ENCODE results near the gene INTS4. TPM values are rescaled to one million over a fixed set of nuclear protein-coding genes. Genes with fewer than 3 reads are reported as not detected.

Gene INTS4
- total and polyA plus RNA-seq, 10 of the 15 experiments (the other 5 are each of a cell fraction or from before 2014, with no cell fraction given) = 20.2 to 50.5 (median 40.0) TPM

- Histone ChIP-seq H3K4me1 (ENCODE audit: control insufficient read depth, insufficient read depth, low read length) (peaks cover 12% of the 10 kb centered on the region), H3K4me3 (no peak overlapping the region), H3K27ac (ENCODE audit: control insufficient read depth, insufficient read depth) (no peak overlapping the region), H3K4me2 (ENCODE audit: control insufficient read depth, insufficient read depth) (no peak overlapping the region), H3K36me3 (ENCODE audit: control insufficient read depth in 2 of 2, insufficient read depth in 2 of 2, low read length in 1 of 2) (peaks cover 3 to 14% of the 10 kb centered on the region in 2 experiments; a peak in 2 of 4 replicates), H4K20me1 (ENCODE audit: control insufficient read depth, insufficient read depth) (no peaks in the 10 kb centered on the region), H3K9me3 (replicated peaks; ENCODE audit: control insufficient read depth, insufficient read depth, low read length) (no peaks in the 10 kb centered on the region), H2AFZ (ENCODE audit: control insufficient read depth, low read depth, low read length) (no peak overlapping the region), H3K79me2 (ENCODE audit: control insufficient read depth, insufficient read depth, low read length) (no peaks in the 10 kb centered on the region), H3K9ac (ENCODE audit: control insufficient read depth, insufficient read depth, low read length) (no peak overlapping the region), H3K27me3 (replicated peaks in 1 of 2; ENCODE audit: control insufficient read depth in 2 of 2, insufficient read depth in 2 of 2, low read length in 1 of 2) (no peaks in the 10 kb centered on the region)
- in situ Hi-C loops (cut with MboI) = no loop called here
- intact Hi-C loops (cut with micrococcal nuclease; ENCODE audit: unreplicated experiment) = no loop called here
- FAIRE-seq (no peak), DNase-seq (ENCODE audit: low read depth, low spot score) (no peak), ATAC-seq (no peak)
- ChIA-PET POLR2A (interaction anchor here (0.7 kb wide), 1 partner anchor 256 kb away, joined by 3 read pairs; no protein-coding TSS in a partner anchor), CTCF (interaction anchor here (0.9 to 1.5 kb wide), 3 partner anchors 100 to 170 kb away, joined by 3 read pairs; no protein-coding TSS in a partner anchor), RAD21 (ENCODE audit: unreplicated experiment) (no interaction called here), SMC1A (ENCODE audit: uncharacterized antibody, unreplicated experiment) (no interaction called here)
- BruUV-seq (replicated peaks) = no TSS peak
- TF ChIP-seq ELK1 (IDR thresholded peaks at IDR 0.05; ENCODE audit: low read depth, low read length) (no peak), POLR2AphosphoS2 (IDR thresholded peaks at IDR 0.05; ENCODE audit: low read depth, low read length) (no peak), POLR2A (IDR thresholded peaks at IDR 0.05; ENCODE audit: low read depth, low read length) (no peak), NR2C2 (IDR thresholded peaks at IDR 0.05; ENCODE audit: borderline replicate concordance, control insufficient read depth, insufficient read length, low read depth) (no peak), SUPT20H (IDR thresholded peaks at IDR 0.05; ENCODE audit: borderline replicate concordance, control insufficient read depth, low read depth, low read length) (no peak), MEF2A (IDR thresholded peaks at IDR 0.05; ENCODE audit: insufficient read depth, low read depth, low read length) (no peak), TBL1XR1 (IDR thresholded peaks at IDR 0.05; ENCODE audit: low read depth, low read length) (no peak), MEF2B (IDR thresholded peaks at IDR 0.05; ENCODE audit: partially characterized antibody, poor library complexity, severe bottlenecking) (no peak), KAT2A (conservative IDR thresholded peaks at IDR 0.05; ENCODE audit: control insufficient read depth, low read depth, low read length) (no peak), HDAC2 (IDR thresholded peaks at IDR 0.05) (no peak)
- TF ChIP-seq, protein P1, sequence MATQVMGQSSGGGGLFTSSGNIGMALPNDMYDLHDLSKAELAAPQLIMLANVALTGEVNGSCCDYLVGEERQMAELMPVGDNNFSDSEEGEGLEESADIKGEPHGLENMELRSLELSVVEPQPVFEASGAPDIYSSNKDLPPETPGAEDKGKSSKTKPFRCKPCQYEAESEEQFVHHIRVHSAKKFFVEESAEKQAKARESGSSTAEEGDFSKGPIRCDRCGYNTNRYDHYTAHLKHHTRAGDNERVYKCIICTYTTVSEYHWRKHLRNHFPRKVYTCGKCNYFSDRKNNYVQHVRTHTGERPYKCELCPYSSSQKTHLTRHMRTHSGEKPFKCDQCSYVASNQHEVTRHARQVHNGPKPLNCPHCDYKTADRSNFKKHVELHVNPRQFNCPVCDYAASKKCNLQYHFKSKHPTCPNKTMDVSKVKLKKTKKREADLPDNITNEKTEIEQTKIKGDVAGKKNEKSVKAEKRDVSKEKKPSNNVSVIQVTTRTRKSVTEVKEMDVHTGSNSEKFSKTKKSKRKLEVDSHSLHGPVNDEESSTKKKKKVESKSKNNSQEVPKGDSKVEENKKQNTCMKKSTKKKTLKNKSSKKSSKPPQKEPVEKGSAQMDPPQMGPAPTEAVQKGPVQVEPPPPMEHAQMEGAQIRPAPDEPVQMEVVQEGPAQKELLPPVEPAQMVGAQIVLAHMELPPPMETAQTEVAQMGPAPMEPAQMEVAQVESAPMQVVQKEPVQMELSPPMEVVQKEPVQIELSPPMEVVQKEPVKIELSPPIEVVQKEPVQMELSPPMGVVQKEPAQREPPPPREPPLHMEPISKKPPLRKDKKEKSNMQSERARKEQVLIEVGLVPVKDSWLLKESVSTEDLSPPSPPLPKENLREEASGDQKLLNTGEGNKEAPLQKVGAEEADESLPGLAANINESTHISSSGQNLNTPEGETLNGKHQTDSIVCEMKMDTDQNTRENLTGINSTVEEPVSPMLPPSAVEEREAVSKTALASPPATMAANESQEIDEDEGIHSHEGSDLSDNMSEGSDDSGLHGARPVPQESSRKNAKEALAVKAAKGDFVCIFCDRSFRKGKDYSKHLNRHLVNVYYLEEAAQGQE (IDR thresholded peaks at IDR 0.05; ENCODE audit: low read depth, low read length) = no peak
- TF ChIP-seq, protein P2, sequence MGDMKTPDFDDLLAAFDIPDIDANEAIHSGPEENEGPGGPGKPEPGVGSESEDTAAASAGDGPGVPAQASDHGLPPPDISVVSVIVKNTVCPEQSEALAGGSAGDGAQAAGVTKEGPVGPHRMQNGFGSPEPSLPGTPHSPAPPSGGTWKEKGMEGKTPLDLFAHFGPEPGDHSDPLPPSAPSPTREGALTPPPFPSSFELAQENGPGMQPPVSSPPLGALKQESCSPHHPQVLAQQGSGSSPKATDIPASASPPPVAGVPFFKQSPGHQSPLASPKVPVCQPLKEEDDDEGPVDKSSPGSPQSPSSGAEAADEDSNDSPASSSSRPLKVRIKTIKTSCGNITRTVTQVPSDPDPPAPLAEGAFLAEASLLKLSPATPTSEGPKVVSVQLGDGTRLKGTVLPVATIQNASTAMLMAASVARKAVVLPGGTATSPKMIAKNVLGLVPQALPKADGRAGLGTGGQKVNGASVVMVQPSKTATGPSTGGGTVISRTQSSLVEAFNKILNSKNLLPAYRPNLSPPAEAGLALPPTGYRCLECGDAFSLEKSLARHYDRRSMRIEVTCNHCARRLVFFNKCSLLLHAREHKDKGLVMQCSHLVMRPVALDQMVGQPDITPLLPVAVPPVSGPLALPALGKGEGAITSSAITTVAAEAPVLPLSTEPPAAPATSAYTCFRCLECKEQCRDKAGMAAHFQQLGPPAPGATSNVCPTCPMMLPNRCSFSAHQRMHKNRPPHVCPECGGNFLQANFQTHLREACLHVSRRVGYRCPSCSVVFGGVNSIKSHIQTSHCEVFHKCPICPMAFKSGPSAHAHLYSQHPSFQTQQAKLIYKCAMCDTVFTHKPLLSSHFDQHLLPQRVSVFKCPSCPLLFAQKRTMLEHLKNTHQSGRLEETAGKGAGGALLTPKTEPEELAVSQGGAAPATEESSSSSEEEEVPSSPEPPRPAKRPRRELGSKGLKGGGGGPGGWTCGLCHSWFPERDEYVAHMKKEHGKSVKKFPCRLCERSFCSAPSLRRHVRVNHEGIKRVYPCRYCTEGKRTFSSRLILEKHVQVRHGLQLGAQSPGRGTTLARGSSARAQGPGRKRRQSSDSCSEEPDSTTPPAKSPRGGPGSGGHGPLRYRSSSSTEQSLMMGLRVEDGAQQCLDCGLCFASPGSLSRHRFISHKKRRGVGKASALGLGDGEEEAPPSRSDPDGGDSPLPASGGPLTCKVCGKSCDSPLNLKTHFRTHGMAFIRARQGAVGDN (IDR thresholded peaks at IDR 0.05) = no peak
- TF ChIP-seq, protein P3, sequence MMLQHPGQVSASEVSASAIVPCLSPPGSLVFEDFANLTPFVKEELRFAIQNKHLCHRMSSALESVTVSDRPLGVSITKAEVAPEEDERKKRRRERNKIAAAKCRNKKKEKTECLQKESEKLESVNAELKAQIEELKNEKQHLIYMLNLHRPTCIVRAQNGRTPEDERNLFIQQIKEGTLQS (IDR thresholded peaks at IDR 0.05; ENCODE audit: borderline replicate concordance, extremely low read depth, low read depth, low read length) = no peak
- WGBS (ENCODE audit: insufficient coverage, insufficient replicate concordance, low lambda C conversion rate, missing lambda C conversion rate) = 84% methylated on average over 3 of the region's 3 CpGs
Observed at GRCh38 chr11:77876045-77876444, 118.4 kb downstream of the INTS4 start.

Data from GM12878 (cell line).